ENCODE measurements around the gene GLCCI1.

The GLCCI1 gene

GRCh38 chr7:7964691-7965090 lies 3.9 kb upstream of the GLCCI1 start:
- DNase-seq, result no peak

- DNase-seq, result no peak
These were observed 3.3 kb upstream of the GLCCI1 start for GRCh38 chr7:7965301-7965700.

GRCh38 chr7:7966141-7966734 lies 2.4 kb upstream of the GLCCI1 start:
- no peak for DNase-seq

- no peak for DNase-seq
These were observed 581 bp upstream of the GLCCI1 start for GRCh38 chr7:7967886-7968543.

- peak; percentile 52 for DNase-seq
These were observed 975 bp downstream of the GLCCI1 start for GRCh38 chr7:7969306-7970236.

GRCh38 chr7:7970237-7970530 lies 1.6 kb downstream of the GLCCI1 start:
- DNase-seq, result peak; percentile 11

- no peak for DNase-seq
These were observed 2.1 kb downstream of the GLCCI1 start for GRCh38 chr7:7970531-7971307.

- no peak for DNase-seq
These were observed 2.9 kb downstream of the GLCCI1 start for GRCh38 chr7:7971308-7972040.

GRCh38 chr7:7972128-7972527 lies 3.5 kb downstream of the GLCCI1 start:
- DNase-seq, result no peak

GRCh38 chr7:7972922-7973594 lies 4.5 kb downstream of the GLCCI1 start:
- no peak for DNase-seq

- DNase-seq, result no peak
These were observed 8.1 kb downstream of the GLCCI1 start for GRCh38 chr7:7976677-7977076.

GRCh38 chr7:7977774-7978173 lies 9.2 kb downstream of the GLCCI1 start:
- no peak for DNase-seq

- no peak for DNase-seq
These were observed 10.3 kb downstream of the GLCCI1 start for GRCh38 chr7:7978860-7979259.

GRCh38 chr7:7979558-7979957 lies 11.0 kb downstream of the GLCCI1 start:
- DNase-seq, result no peak

GRCh38 chr7:7980134-7980533 lies 11.5 kb downstream of the GLCCI1 start:
- DNase-seq, result no peak

- no peak for DNase-seq
These were observed 14.3 kb downstream of the GLCCI1 start for GRCh38 chr7:7982904-7983303.

- DNase-seq, result no peak
These were observed 15.8 kb downstream of the GLCCI1 start for GRCh38 chr7:7984424-7984823.

GRCh38 chr7:7988706-7989105 lies 20.1 kb downstream of the GLCCI1 start:
- DNase-seq, result no peak

- no peak for DNase-seq
These were observed 20.5 kb downstream of the GLCCI1 start for GRCh38 chr7:7989133-7989532.

GRCh38 chr7:7989616-7990440 lies 21.2 kb downstream of the GLCCI1 start:
- no peak for DNase-seq

- DNase-seq, result no peak
These were observed 21.8 kb downstream of the GLCCI1 start for GRCh38 chr7:7990441-7990761.
